SK-N-MC (cell line): ENCODE data around the gene ASIC2.

ENCODE experiments used
- DNase-seq: peaks from one replicate; pipeline ENCODE4 v3.0.0-alpha.2; 2011; ENCODE audit warnings: low read depth, low spot score
- H3K27ac ChIP-seq: fragments of 200-600 bp; sonication (generic); 2 replicates; pipeline ENCODE4 v1.5.1; 2016; ENCODE audit warnings: mixed run types
- H3K36me3 ChIP-seq: fragments of 200-600 bp; sonication (generic); 2 replicates; pipeline ENCODE4 v1.6.1; 2017; ENCODE audit warnings: antibody characterized with exemption, low read length, mixed read lengths; ENCODE audit not compliant: insufficient read depth
- H3K4me3 ChIP-seq: fragments of 200-600 bp; sonication (generic); 2 replicates; pipeline ENCODE4 v1.5.1; 2016
- H3K9ac ChIP-seq: fragments of 200-600 bp; sonication (generic); 2 replicates; pipeline ENCODE4 v1.8.0; 2017; ENCODE audit warnings: mixed run types, mixed read lengths; ENCODE audit not compliant: insufficient read length
- H3K9me3 ChIP-seq: fragments of 200-600 bp; sonication (generic); 2 replicates; pipeline ENCODE4 v1.6.1; 2017; ENCODE audit warnings: low read depth, mild to moderate bottlenecking, antibody characterized with exemption, low read length, moderate library complexity, mixed read lengths
- EZH2 ChIP-seq: fragments of 200-600 bp; sonication (generic); IDR thresholded peaks from one replicate; pipeline ENCODE4 v1.6.1; 2017; ENCODE audit warnings: antibody characterized with exemption
- FOXP2 ChIP-seq: optimal IDR thresholded peaks from 2 replicates; pipeline ENCODE3; 2011; ENCODE audit warnings: mild to moderate bottlenecking, moderate library complexity; ENCODE audit not compliant: insufficient read depth; ENCODE audit errors: extremely low read length, control extremely low read depth
- POLR2AphosphoS5 ChIP-seq: IDR thresholded peaks from 2 replicates; pipeline ENCODE4 v1.6.1; 2012; ENCODE audit warnings: mild to moderate bottlenecking, low read depth, low read length, borderline replicate concordance

The ASIC2 gene

GRCh38 chr17:33318241-33318640, 25.1 kb upstream of the ASIC2 start:
- Histone ChIP-seq H3K4me3 (no peak overlapping the region), H3K27ac (no peak overlapping the region), H3K36me3 (no peaks in the 10 kb centered on the region), H3K9ac (no peak overlapping the region), H3K9me3 (no peaks in the 10 kb centered on the region)
- TF ChIP-seq EZH2, result no peak
- no peak for TF ChIP-seq FOXP2
- TF ChIP-seq POLR2AphosphoS5, result no peak
- no peak for DNase-seq

DNA sequence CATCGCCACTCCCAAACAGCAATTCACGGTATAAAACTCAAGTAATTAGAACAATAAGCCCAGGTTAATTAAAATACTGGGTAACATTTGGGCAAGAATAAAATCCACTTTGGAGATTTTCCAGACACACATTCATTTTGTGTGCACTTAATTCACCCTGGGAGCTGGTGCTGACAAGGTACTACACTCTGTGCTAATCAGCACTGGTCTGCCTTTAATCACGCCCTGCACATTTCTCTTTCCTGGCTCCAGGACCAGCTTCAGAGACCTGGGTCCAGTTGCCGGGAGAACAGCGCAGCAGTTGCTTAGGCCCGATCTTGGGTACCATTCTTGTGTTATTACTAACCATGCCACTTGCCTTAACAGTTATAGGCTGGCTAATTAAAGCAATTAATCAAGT, 23.7 kb upstream of the ASIC2 start:
- DNase-seq, result no peak
- H3K9me3 ChIP-seq, result no peaks in the 10 kb centered on the region
- no peak for TF ChIP-seq EZH2
- TF ChIP-seq POLR2AphosphoS5, result no peak
- TF ChIP-seq FOXP2, result no peak
- no peak overlapping the region for H3K27ac ChIP-seq
- H3K36me3 ChIP-seq, result no peaks in the 10 kb centered on the region
- H3K4me3 ChIP-seq, result no peak overlapping the region
- no peak overlapping the region for H3K9ac ChIP-seq

DNA sequence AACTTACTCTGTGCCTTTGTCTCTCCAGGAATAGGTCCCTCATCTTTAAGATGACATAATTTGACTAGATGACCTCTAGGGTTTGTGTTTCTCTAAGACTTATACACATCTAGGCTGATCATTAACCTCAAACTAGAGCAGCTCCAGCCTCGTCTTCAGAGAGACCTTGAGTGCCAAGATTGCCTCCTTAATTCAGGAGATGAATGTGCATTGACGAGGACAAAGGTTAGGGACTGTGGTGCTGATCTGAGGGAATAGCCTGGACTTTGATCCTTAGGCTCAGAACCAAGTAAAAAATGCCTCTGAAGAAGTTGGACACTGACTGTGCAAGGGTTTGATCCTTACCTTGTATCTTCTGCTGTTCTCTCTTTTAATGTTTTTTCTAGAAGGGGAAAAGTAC, 17.2 kb upstream of the ASIC2 start:
- H3K9me3 ChIP-seq, result no peaks in the 10 kb centered on the region
- H3K27ac ChIP-seq, result no peak overlapping the region
- no peaks in the 10 kb centered on the region for H3K36me3 ChIP-seq
- no peak for DNase-seq
- H3K9ac ChIP-seq, result no peak overlapping the region
- TF ChIP-seq FOXP2 (no peak), POLR2AphosphoS5 (no peak), EZH2 (no peak)
- no peak overlapping the region for H3K4me3 ChIP-seq

DNA sequence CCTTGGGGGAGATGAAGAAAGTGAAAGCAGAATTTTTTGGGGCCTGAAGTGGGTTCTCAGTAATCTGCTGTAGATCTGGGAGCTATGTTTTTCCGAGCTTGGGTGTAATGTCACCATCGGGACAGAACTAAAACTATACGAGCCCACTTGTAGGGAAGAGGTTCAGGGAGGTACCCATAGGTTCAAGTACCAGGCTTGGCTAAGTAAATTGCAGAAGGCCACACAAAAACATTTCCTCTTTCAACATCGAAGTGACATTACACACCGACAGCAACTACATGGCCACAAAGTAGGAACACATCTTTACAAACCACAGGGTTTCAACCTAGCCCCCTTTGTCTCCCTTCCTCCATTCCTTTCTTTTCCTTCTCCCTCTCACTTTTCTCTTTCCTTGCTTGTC, 10.2 kb upstream of the ASIC2 start:
- no peak for DNase-seq
- no peak overlapping the region for H3K27ac ChIP-seq
- TF ChIP-seq EZH2, result no peak
- no peak for TF ChIP-seq FOXP2
- TF ChIP-seq POLR2AphosphoS5, result no peak; the same call in 1 of the 2 replicates
- H3K9me3 ChIP-seq, result no peaks in the 10 kb centered on the region
- H3K36me3 ChIP-seq, result no peaks in the 10 kb centered on the region
- no peak overlapping the region for H3K4me3 ChIP-seq
- no peak overlapping the region for H3K9ac ChIP-seq

DNA sequence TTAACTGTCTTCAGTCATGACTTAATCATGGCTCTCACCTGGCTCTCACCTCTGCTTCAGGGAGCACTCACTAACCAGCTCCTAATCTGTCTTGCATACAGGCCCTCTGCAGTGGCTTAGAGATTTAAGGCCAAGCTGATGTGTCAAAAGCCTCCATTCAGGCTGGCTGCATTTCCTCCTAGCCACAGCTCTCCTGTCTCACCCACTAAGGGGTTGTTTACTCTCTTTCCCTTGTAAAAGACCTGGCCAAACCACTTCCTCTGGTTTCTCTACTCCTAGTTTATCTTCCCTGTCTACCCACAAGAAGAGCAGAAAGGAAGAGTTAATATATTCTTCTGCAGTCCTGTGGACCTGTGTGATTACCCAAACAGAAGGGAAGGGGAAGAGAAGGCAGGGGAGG, 9.3 kb upstream of the ASIC2 start:
- Histone ChIP-seq H3K27ac (no peak overlapping the region), H3K9me3 (no peaks in the 10 kb centered on the region), H3K36me3 (no peaks in the 10 kb centered on the region), H3K4me3 (no peak overlapping the region), H3K9ac (no peak overlapping the region)
- no peak for TF ChIP-seq FOXP2
- no peak for TF ChIP-seq POLR2AphosphoS5
- no peak for TF ChIP-seq EZH2
- DNase-seq, result no peak

DNA sequence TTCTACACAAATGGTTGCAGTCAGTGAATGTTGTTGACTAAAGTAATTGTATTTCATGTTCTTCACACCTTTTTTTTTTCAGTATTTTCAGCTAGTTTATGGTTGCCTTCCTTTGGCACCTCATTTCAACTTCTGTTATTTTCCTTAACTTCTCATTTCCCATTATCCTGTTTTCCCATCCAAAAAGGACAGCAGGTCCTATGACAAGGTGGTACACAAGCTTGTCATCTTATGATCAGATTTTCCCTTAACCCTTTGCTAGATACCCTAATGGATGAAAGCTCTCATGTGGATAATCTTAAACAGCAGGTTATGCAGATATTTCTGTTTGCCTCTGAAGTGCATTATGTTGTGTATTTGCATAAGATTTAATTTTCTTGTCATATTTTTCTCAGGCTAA, 7.1 kb upstream of the ASIC2 start:
- no peak for TF ChIP-seq EZH2
- no peak; the same call in 1 of the 2 replicates for TF ChIP-seq POLR2AphosphoS5
- TF ChIP-seq FOXP2, result no peak
- H3K9me3 ChIP-seq, result no peaks in the 10 kb centered on the region
- H3K4me3 ChIP-seq, result no peak overlapping the region
- no peak for DNase-seq
- no peak overlapping the region for H3K9ac ChIP-seq
- H3K27ac ChIP-seq, result no peak overlapping the region
- H3K36me3 ChIP-seq, result peaks cover 2% of the 10 kb centered on the region; the same call in 1 of the 2 replicates

- Histone ChIP-seq H3K9me3 (no peaks in the 10 kb centered on the region), H3K36me3 (peaks cover 3% of the 10 kb centered on the region; the same call in 1 of the 2 replicates), H3K9ac (no peak overlapping the region), H3K27ac (no peak overlapping the region), H3K4me3 (no peak overlapping the region)
- TF ChIP-seq EZH2 (no peak), POLR2AphosphoS5 (no peak), FOXP2 (no peak)
- DNase-seq, result no peak
These were observed 6.0 kb upstream of the ASIC2 start for GRCh38 chr17:33299115-33299514.

DNA sequence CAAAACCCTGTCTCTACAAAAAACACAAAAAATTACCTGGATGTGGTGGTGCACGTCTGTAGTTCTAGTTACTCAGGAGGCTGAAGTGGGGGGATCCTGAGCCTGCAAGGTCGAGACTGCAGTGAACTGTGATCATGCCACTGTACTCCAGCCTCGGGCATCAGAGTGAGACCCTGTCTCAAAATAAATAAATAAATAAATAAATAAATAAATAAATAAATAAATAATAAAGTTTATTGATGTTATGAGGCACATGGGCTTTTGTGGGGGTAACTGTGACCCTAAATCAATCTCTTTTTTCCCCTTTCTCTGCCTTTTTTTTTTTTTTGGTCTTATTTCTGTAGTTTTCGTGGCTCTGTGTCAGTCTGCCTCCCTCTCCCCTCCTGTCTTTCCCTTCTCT, 4.5 kb upstream of the ASIC2 start:
- H3K4me3 ChIP-seq, result no peak overlapping the region
- peaks cover 3% of the 10 kb centered on the region; the same call in 1 of the 2 replicates for H3K36me3 ChIP-seq
- H3K9ac ChIP-seq, result no peak overlapping the region
- H3K27ac ChIP-seq, result no peak overlapping the region
- no peak for DNase-seq
- no peaks in the 10 kb centered on the region for H3K9me3 ChIP-seq
- TF ChIP-seq POLR2AphosphoS5 (no peak), EZH2 (no peak), FOXP2 (no peak)

GRCh38 chr17:33294994-33295393, 1.9 kb upstream of the ASIC2 start:
- Histone ChIP-seq H3K9me3 (no peaks in the 10 kb centered on the region), H3K36me3 (peaks cover 3% of the 10 kb centered on the region; the same call in 1 of the 2 replicates), H3K4me3 (peak overlapping the region; percentile 93; the same call in 1 of the 2 replicates), H3K27ac (no peak overlapping the region), H3K9ac (no peak overlapping the region)
- TF ChIP-seq POLR2AphosphoS5 (no peak), EZH2 (no peak), FOXP2 (no peak)
- no peak for DNase-seq
